SIG-M5 treated with dmso at 0.1 percent for 504 hours (cell line): Measurements from ENCODE around the gene BUB1B.
"Not testable (repeated sequence)": the region's sequence is repeated elsewhere in the genome, so short reads cannot be mapped to it uniquely, and the experiment has no call there.

ENCODE experiments used
- DNase-seq: peaks from one replicate; lab custom pipeline; 2025; ENCODE audit not compliant: unreplicated experiment; lab: John Stamatoyannopoulos, UW

BUB1B gene

DNA sequence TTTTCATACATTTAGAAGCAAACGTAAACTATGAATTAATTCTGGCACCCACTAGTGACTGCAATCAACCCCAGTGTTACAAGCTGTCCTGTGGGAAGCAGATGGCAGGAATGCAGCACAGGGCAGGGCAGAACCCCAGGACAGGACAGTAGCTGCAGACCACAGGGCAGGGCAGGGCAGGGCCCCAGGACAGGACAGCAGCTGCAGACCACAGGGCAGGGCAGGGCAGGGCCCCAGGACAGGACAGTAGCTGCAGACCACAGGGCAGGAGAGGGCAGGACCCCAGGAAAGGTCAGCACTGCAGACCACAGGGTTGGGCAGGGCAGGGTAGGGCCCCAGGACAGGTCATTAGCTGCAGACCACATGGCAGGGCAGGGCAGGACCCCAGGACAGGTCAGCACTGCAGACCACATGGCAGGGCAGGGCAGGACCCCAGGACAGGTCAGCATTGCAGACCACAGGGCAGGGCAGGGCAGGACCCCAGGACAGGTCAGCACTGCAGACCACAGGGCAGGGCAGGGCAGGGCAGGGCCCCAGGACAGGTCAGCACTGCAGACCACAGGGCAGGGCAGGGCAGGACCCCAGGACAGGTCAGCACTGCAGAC lies 24.9 kb upstream of the BUB1B start:
- not testable (repeated sequence) for DNase-seq

DNA sequence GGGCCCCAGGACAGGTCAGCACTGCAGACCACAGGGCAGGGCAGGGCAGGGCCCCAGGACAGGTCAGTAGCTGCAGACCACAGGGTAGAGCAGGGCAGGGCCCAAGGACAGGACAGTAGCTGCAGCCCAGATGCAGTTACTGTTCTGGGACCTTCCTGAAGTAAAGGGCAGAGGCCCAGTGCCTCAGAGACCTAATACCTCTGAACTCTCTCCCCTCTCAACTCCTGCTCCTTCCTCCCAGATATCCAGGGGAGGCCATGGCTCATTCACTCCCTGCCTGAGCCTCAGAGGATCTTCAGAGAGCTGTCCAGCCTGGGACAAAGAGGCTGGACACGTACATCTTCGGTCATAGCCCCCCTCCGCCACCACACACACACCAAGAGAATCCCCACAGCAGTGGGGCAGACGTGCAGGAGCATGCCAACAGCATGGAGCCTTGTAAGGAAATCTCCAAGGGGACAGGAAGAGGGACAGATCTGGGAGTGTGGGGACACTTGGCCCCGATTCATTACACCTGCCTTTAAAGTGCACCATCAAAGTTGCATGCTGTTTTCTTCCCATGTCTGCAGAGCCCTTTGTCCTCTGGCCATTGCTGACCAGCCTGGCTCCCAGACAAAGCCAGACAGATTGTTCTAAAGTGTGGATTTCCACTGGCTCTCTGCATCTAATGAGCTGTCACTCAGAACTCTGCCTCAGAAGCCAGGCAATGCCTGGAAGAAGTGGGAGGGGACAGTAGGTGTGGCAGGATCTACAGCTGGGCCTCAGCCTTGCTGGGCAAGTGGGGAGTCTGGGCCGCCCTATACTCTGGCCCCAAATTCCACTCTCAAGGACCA lies 24.2 kb upstream of the BUB1B start:
- no peak for DNase-seq

DNA sequence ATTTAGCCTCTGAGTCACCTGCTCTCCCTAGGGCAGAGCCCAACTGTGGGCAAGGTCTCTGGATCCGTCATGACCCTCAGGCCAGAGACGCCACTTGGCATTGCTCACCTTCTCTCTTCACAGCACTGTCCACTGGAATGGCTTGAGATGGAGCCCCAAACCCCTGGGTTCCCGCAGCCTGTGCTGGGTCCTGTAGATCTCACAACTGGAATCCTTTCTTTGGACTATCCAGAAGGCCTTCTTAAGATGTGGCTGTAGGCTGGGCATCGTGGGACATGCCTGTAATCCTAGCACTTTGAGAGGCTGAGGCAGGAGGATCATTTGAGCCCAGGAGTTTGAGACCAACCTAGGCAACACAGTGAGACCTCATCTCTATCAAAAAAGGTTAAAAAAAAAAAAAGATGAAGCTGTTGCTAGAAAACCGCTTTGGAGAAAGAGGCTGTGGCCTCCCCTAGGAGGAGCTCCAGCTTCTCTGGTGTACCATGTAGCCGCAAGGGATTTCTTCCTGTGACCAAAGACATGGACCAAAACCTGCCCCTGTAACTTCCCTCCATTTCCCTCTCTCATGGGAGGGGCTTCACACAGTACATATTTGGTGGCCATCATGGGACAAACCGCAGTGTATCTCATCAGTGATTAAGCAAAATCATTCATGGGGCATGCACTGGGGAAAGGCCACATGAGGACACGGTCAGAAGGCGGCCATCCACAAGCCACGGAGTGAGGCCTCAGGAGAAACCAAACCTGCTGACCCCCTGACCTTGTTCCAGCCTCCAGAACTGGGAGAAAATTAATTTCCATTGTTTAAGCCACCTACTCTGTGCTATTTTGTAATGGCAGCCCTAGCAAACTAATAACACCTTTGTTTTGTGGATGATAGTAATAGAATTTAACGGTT lies 23.3 kb upstream of the BUB1B start:
- DNase-seq = no peak

DNA sequence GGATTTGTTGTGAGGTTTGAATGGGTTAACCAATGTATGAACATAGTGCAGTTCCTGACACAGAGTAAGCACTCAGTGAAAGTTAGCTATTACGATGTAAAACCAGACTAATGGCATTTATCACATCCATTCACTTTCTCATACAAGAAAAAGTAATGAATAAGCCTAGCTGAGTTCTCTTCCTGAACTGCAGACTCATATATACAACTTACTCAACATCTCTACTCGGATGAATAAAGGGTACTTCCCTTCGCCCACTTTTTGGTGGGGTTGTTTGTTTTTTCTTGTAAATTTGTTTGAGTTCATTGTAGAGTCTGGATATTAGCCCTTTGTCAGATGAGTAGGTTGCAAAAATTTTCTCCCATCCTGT lies 22.7 kb upstream of the BUB1B start:
- DNase-seq = not testable (repeated sequence)

DNA sequence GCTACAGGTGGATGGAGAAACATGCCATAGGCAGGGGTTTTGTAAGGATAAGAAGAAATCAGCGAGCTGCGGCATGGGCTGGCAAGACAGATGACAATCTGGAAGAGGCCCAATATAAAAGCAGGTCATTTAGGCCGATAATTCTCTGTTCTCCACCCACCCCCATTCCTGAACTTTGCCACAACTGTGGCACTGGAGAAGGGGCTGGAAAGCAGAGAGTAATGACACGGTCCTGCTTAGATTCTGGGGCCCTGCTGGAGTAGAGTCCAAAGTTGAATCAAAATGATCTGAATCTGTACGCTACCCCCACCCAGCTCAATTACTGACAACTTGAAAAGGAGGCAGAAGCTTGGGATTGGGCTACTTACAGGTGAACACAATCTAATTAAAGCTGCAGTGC lies 18.4 kb upstream of the BUB1B start:
- no peak for DNase-seq

DNA sequence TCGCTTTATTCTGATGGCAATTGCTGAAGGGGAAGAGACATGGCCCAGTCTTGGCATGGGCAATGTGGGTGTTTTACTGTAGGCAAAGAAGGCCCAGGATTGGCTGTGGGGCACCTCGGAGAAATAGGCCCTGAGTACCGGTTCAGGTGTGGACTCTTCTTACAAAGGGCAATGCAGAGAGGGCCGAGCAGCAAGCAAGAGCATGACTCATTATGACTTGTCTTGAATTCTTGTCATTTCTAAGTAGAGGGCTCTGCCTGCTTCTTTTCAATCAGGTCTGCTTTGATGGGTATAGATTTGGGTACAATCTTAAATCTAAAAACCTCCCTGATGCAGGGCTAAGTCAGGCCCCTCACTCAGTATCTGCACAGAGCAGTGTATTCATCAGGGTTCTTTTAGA lies 14.8 kb upstream of the BUB1B start:
- no peak for DNase-seq

DNA sequence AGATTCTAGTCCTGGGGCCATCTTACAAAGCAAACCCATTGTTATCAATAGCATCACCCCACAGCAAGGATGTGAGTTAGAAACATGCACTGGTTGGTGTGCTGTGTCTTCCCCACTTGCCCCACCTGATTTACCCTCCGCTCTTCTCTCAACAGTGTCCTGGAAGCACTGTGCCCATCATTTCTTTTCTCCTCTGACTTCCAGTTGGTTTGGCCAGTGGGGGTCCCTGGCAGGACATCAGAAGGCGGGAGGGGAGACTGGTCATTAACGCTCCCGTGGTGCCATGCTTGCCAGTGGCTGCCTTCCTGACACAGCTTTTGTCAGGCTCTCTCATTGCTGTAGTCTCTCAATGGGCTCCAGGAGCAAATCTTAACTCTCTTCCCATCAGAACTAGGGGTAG lies 11.5 kb upstream of the BUB1B start:
- DNase-seq = no peak

DNA sequence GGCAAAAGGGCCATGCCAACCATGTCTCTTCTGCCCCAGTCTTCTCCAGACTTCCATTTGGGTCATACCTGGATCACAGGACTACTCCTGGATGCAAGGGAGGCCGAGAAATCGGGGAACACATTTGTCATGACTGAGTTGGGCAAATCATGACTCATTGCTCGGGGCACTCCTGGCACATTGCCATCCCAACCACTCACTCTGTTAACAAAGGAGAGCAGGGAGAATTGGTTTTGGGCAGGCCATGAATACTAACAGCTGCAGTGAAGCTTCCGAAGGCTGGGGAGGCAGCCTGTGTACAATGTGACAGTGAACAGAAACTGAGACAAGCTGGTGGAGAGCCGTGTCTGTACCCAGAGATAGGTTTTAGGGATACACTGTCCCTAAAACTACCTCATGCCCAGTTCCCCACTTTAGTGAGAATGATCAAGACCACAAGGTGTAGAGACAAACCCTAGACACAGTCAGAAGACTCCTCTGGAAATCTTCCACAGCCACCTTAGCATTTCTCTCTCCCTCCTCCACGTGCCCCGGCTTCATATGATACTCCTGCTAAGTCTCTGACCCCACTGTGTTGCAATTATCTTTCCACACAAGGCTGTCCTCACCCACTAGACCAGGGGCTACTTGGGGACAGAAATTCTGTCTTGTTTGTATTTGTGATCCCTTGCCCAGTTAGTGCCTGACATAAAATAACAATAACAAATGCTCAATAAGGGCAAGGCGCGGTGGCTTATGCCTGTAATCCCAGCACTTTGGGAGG lies 10.5 kb upstream of the BUB1B start:
- peak; percentile 41 for DNase-seq

DNA sequence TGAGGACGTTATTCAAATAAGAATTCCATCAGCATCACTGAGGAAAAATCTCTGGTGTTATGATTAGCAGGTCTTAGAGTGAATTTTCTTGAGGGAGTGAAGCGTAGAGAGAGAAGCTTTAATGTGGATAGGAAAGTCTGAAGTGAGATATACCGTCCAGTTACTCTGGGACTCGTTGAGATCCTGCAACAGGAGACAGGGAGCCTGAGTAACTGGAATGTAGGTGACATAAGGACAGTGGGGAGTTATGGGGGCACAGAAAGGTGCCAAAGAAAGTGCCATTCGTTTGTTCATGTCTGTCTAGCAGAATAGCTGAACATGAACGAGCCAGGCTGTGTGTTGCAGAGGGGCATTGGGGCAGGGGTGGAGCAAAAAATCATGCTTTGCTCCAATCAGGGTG lies 9.4 kb upstream of the BUB1B start:
- no peak for DNase-seq

DNA sequence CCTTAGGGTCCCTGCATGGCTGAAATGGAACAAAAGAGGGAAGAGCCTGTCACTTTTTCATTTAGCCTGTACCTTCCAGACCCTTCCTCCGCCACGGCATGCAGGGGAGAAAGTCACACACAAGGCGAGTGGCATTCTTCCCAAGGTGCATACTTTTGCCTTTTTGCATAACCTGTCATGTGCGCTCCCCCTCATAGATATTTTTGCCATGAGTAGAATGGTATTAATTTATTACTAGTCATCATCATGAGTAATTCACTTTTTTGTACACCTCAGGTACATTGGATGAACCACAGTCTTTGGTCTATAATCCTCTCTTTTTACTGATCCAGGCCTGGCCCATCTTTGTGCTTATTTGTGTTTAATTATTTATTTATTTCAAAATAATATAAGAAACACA lies 8.9 kb upstream of the BUB1B start:
- DNase-seq = no peak

DNA sequence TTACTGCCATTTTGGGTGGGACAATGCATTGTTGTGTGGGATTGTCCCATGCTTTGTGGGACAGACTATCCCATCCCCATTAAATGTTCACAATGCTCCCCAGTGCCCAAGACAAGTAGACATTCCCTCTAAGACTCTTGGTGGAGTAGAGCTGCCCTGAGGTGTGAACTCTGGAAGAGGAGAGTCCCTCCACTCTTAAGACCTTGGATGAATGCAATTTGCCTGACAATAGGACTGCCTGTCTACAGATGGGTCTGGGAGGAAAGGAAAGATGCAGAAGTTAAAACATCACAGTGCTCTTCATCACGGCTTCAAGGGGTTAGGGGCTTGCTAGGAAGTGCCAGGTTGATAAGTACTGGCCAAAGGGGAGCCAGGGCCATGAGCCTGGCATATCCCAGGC lies 6.0 kb upstream of the BUB1B start:
- not testable (repeated sequence) for DNase-seq

DNA sequence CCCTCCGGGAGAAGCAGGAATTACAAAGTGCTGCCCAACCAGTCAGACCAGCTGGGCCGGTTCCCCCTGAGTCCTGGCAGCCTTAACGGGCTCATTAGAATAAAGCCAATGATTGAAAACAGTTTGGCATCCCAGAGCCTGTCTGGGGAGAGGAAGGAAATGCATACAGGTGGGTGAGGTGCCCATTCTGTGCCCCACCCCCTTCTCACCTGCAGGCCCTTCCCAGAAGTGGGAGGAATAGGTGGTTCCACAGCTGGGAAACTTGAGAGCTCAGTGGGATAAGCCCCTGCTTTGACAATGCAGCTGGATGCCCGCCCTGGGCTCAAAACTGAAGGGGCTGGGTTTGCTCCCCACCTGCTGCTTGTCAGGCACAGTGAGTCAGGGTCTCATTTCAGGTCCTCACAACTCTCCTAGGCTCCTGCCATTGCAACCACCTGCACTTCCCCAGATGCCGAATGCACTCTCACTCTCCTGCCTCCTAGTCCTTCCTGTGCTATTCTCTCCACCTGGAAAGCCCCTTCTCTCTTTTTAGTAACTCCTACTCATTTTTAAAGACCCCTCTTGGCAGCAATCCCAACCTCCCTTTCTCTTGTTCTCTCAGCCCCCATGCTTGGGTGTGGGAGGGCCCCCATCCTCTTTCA lies 5.5 kb upstream of the BUB1B start:
- DNase-seq = no peak

DNA sequence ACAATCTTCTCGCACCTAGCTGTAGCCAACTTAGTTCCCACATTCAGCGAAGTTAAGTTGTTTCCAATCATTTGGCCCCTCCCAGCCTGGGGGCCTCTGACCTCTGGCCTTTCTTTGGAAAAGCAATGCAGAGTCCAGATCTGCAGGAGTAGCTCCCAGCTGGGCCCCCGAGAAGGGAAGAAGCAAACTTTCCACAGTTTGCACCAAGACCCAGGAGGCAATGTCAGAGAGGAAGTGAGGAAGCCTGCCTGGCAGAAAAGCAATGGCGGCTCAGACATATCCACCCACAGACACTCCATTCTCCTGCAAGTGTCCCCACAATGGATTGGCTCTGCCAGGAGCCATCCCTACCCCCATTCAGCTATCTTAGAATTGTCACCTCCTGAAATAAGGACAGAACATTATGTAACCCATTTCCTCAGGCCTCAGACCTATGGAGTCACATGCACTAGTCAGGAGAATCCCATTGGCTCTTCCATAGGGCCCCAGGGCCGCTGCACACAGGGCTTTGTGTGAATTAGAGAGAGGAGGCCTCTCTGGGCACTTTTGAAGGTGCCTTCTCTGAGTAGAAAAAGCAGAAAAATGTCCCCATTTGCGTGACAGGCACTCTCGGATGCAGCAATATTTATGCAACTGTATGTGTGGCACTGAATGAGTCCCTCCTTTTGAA lies 3.0 kb upstream of the BUB1B start:
- DNase-seq = peak; percentile 14

DNA sequence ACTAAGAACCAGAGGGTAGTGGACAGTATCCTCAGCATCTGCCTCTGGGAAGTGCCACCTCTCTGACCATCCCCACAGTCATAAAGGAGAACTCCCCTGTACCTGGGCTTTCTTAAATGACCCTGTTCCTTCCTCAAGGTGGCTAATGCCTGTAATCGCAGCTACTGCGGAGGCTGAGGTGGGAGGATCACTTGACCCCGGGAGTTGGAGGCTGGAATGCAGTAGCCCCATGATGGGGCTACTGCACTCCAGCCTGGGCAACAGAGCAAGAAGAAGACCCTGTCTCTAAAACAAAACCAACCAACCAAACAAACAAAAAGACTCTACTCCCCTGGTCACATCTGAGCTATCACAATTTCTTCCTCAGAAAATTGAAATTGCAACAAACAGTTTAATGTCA lies 848 bp upstream of the BUB1B start:
- DNase-seq = no peak

DNA sequence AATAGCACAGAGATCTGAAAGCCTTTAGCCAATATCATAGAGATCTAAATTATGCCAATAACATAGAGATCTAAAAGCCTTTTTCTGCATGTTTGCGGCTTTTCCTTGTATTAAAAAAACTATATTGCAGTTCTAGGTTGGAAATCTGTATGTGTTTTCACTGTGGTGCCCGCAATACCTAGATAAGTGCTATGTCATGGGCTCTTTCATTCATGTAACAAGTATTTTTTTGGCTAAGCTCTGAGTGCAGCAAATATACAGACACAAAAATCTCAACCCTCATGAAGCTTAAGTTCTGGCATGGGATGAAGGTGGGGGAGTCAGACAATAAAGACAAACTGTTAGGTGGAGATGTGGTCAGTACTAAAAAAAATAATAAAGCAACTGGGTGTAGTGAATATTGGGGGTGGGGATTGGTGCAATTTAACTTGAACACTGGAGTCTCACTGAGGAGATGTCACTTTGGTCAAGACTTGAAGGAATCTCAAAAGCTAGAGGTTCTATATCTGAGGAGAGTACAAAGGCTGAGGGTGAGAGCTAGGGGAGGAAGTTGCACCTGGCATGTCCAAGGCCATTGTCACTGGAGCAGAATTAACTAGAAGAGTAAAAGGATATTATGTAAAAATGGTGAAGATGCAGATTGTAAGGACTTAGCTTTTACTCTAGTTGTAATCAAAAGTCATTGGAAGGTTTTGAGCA lies 973 bp downstream of the BUB1B start:
- no peak for DNase-seq

DNA sequence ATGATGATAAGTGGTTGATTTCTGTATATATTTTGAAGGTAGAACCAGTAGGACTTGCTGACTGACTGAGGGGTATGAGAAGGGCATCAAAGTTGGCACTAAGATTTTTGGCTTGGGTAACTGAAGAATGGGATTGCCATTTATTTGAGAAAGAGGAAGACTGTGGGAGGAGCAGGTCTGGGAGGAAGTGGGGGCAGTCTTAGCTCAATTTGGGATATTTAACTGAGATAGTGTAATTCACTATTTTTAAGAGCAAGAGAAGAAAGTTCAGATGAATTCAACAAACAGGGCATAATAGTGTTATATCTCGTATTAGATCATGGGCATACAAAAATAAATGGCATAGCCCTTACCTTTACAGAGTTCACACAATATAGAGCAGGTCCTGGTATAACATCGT lies 1.7 kb downstream of the BUB1B start:
- peak; percentile 8 for DNase-seq

DNA sequence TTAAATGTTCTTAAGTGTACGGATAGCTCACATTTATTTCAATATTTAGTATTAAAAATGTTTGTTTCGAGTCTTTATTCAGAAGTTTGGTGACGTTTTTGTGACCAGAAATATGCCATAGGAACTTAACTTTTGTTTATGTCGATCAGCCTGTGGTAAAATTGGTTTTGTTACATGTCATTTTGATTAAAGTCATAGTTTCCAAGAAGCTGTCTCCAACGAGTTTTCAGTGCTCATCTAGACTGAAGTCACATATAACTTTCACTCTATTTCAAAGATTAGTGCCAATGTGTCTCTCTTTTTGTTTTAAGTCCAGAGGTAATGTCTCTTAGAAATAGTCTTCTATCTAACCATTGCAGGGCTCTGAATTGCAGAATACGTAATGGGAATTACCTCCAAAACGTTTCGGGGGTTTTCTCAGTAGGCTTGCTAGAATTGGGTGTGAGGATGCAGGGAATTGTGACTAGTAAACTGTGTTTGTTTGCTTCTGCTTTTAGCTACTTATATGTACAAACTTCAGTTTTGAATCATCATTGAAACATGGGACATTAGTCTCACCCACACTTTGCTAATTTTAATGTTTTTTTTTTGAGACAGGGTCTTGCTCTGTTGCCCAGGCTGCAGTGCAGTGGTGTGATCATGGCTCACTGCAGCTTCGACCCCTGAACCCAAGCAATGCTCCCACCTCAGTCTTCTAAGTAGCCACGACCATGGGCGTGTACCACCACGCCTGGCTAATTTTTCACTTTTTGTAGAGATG lies 3.0 kb downstream of the BUB1B start:
- DNase-seq = no peak

DNA sequence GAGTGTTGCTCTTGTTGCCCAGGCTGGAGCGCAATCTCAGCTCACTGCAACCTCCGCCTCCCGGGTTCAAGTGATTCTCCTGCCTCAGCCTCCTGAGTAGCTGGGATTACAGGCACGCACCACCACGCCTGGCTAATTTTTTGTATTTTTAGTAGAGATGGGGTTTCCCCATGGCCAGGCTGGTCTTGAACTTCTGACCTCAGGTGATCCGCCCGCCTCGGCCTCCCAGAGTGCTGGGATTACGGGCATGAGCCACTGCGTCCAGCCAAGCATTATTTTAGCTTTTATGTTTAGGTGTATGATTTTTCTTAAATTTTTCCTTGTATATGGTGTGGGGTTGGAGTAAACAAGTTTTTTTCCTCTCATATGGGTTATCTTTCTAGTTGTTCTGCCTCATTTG lies 6.5 kb downstream of the BUB1B start:
- not testable (repeated sequence) for DNase-seq

DNA sequence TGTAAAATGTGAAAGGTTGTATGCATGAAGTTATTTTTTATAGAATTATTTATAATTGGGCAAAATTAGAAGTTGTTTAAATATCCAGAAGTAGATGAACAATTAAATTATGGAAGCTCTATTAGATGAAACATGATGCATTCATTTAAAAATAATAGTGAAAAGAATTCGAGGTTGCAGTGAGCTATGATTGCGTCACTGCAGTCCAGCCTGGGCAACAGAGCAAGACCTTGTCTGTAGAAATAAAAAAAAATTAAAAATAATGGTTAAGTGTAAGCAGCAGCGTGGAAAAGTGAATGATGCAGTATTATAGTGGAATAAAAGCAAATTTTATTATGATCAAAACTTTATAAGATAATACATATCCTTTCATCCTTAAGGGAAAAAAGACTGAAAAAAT lies 14.3 kb downstream of the BUB1B start:
- DNase-seq = no peak
